ENCODE measurements around the gene MTFMT.

MTFMT gene

DNA sequence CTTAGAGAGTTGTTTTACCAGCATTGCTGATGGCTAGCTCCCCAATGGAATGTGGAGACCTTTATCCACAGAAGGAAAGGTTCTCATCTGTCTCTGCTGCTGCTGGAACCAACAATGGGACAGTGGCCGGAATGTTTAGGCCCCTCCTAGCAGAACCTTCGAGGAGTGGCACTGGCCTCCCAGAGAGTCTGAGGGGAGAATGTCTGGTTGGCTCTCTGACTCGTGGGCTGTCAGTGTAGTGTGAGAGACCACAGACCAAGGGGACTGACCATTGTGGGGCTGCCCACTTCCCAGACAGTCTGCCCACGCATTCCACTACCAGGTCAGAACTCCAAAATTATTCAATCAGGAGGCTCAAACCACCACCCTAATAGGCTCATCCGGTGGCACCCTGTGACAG, 33.3 kb upstream of the MTFMT start:
- DNase-seq (ENCODE audit: low read depth in 1 of 2, low spot score in 1 of 2), result no peak
- TF ChIP-seq SPI1 (IDR thresholded peaks at IDR 0.05; ENCODE audit: borderline replicate concordance, low read depth) (no peak), GABPA (IDR thresholded peaks at IDR 0.05; ENCODE audit: low read depth) (no peak), CTCF (IDR thresholded peaks at IDR 0.05; ENCODE audit: insufficient read depth, low read length) (no peak), POLR2AphosphoS5 (IDR thresholded peaks at IDR 0.05; ENCODE audit: low read depth) (no peak)
- TF ChIP-seq, protein P1, sequence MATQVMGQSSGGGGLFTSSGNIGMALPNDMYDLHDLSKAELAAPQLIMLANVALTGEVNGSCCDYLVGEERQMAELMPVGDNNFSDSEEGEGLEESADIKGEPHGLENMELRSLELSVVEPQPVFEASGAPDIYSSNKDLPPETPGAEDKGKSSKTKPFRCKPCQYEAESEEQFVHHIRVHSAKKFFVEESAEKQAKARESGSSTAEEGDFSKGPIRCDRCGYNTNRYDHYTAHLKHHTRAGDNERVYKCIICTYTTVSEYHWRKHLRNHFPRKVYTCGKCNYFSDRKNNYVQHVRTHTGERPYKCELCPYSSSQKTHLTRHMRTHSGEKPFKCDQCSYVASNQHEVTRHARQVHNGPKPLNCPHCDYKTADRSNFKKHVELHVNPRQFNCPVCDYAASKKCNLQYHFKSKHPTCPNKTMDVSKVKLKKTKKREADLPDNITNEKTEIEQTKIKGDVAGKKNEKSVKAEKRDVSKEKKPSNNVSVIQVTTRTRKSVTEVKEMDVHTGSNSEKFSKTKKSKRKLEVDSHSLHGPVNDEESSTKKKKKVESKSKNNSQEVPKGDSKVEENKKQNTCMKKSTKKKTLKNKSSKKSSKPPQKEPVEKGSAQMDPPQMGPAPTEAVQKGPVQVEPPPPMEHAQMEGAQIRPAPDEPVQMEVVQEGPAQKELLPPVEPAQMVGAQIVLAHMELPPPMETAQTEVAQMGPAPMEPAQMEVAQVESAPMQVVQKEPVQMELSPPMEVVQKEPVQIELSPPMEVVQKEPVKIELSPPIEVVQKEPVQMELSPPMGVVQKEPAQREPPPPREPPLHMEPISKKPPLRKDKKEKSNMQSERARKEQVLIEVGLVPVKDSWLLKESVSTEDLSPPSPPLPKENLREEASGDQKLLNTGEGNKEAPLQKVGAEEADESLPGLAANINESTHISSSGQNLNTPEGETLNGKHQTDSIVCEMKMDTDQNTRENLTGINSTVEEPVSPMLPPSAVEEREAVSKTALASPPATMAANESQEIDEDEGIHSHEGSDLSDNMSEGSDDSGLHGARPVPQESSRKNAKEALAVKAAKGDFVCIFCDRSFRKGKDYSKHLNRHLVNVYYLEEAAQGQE (IDR thresholded peaks at IDR 0.05; ENCODE audit: insufficient replicate concordance, low read depth), result no peak
- Histone ChIP-seq H3K27me3 (ENCODE audit: insufficient read depth, poor library complexity, severe bottlenecking) (peaks cover 19% of the 10 kb centered on the region), H3K27ac (replicated peaks) (no peak overlapping the region), H3K4me3 (replicated peaks; ENCODE audit: insufficient read depth, low read length) (no peak overlapping the region)

GRCh38 chr15:65062061-65062460, 32.6 kb upstream of the MTFMT start:
- Histone ChIP-seq H3K4me3 (replicated peaks; ENCODE audit: insufficient read depth, low read length) (no peak overlapping the region), H3K27ac (replicated peaks) (no peak overlapping the region), H3K27me3 (ENCODE audit: insufficient read depth, poor library complexity, severe bottlenecking) (peaks cover 14% of the 10 kb centered on the region)
- TF ChIP-seq POLR2AphosphoS5 (IDR thresholded peaks at IDR 0.05; ENCODE audit: low read depth) (no peak), SPI1 (IDR thresholded peaks at IDR 0.05; ENCODE audit: borderline replicate concordance, low read depth) (no peak), CTCF (IDR thresholded peaks at IDR 0.05; ENCODE audit: insufficient read depth, low read length) (no peak), GABPA (IDR thresholded peaks at IDR 0.05; ENCODE audit: low read depth) (no peak)
- TF ChIP-seq, protein P1 (IDR thresholded peaks at IDR 0.05; ENCODE audit: insufficient replicate concordance, low read depth), result no peak
- DNase-seq (ENCODE audit: low read depth in 1 of 2, low spot score in 1 of 2), result no peak

GRCh38 chr15:65060641-65061397, 31.4 kb upstream of the MTFMT start:
- H3K27ac ChIP-seq (replicated peaks), result no peak overlapping the region
- no peak overlapping the region for H3K4me3 ChIP-seq (replicated peaks; ENCODE audit: insufficient read depth, low read length)
- TF ChIP-seq GABPA (IDR thresholded peaks at IDR 0.05; ENCODE audit: low read depth) (no peak), SPI1 (IDR thresholded peaks at IDR 0.05; ENCODE audit: borderline replicate concordance, low read depth) (no peak), POLR2AphosphoS5 (IDR thresholded peaks at IDR 0.05; ENCODE audit: low read depth) (no peak), CTCF (IDR thresholded peaks at IDR 0.05; ENCODE audit: insufficient read depth, low read length) (no peak)
- TF ChIP-seq, protein P1 (IDR thresholded peaks at IDR 0.05; ENCODE audit: insufficient replicate concordance, low read depth), result no peak
- H3K27me3 ChIP-seq (ENCODE audit: insufficient read depth, poor library complexity, severe bottlenecking), result peaks cover 4% of the 10 kb centered on the region
- no peak for DNase-seq (ENCODE audit: low read depth in 1 of 2, low spot score in 1 of 2)

Data from HL-60 (cell line).